GM12872 (cell line): Measurements from ENCODE around the gene CSTPP1.

Source experiments
- CTCF ChIP-seq: IDR thresholded peaks from 3 replicates; pipeline ENCODE4 v1.5.1; 2011; ENCODE audit warnings: low read depth, mild to moderate bottlenecking, low read length, moderate library complexity; ENCODE audit not compliant: insufficient read depth

The CSTPP1 gene

GRCh38 chr11:46987183-46987582 is 50.6 kb downstream of the CSTPP1 start:
- TF ChIP-seq CTCF = no peak

GRCh38 chr11:46991391-46991790 is 54.8 kb downstream of the CSTPP1 start:
- no peak for TF ChIP-seq CTCF

GRCh38 chr11:46999217-46999616 is 62.7 kb downstream of the CSTPP1 start:
- no peak for TF ChIP-seq CTCF

- no peak for TF ChIP-seq CTCF
Observed at GRCh38 chr11:47000033-47000432, 63.5 kb downstream of the CSTPP1 start.

GRCh38 chr11:47001781-47002181 is 65.2 kb downstream of the CSTPP1 start:
- no peak for TF ChIP-seq CTCF

- TF ChIP-seq CTCF = no peak
Observed at GRCh38 chr11:47002390-47002789, 65.8 kb downstream of the CSTPP1 start.

GRCh38 chr11:47003180-47003877 is 66.8 kb downstream of the CSTPP1 start:
- no peak for TF ChIP-seq CTCF
